ENCODE results near the gene CTSW.

DNA sequence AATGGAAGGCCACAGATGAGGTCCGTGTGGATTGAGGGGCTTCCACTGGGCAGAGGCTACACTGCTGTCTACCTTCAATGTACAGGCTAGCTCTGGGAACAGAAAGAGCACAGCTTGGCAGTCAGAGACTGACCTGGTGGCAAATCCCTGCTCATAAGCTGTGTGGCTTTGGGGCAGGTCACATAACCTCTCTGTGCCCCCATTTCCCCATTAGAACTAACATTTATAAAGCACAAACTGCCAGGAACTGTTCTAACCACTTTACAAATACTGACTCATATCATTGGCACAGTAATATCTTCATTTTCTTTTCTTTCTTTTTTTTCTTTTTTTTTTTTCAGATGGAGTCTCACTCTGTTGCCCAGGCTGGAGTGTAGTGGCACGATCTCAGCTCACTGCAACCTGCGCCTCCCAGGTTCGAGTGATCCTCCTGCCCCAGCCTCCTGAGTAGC is 17.4 kb downstream of the CTSW start:
- TF ChIP-seq POLR2A (IDR thresholded peaks at IDR 0.05; ENCODE audit: extremely low read depth, insufficient read length) = no peak
- TF ChIP-seq, protein P1, sequence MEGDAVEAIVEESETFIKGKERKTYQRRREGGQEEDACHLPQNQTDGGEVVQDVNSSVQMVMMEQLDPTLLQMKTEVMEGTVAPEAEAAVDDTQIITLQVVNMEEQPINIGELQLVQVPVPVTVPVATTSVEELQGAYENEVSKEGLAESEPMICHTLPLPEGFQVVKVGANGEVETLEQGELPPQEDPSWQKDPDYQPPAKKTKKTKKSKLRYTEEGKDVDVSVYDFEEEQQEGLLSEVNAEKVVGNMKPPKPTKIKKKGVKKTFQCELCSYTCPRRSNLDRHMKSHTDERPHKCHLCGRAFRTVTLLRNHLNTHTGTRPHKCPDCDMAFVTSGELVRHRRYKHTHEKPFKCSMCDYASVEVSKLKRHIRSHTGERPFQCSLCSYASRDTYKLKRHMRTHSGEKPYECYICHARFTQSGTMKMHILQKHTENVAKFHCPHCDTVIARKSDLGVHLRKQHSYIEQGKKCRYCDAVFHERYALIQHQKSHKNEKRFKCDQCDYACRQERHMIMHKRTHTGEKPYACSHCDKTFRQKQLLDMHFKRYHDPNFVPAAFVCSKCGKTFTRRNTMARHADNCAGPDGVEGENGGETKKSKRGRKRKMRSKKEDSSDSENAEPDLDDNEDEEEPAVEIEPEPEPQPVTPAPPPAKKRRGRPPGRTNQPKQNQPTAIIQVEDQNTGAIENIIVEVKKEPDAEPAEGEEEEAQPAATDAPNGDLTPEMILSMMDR (IDR thresholded peaks at IDR 0.05; ENCODE audit: low read depth, low read length) = no peak
- TF ChIP-seq MYC (IDR thresholded peaks at IDR 0.05; ENCODE audit: low read depth, low read length) = no peak
